ENCODE measurements around the gene KIF26B. TPM values are rescaled to one million over a fixed set of nuclear protein-coding genes. Genes with fewer than 3 reads are reported as not detected.
"Not testable (repeated sequence)": the region's sequence is repeated elsewhere in the genome, so short reads cannot be mapped to it uniquely, and the experiment has no call there.

Gene KIF26B
- total RNA-seq, 2 donors from 2014 or later = 0.30 to 0.35 TPM

GRCh38 chr1:245692318-245692717 is 537.5 kb downstream of the KIF26B start:
- no peak for DNase-seq
- no peaks in the 10 kb centered on the region for H3K36me3 ChIP-seq
- TF ChIP-seq, protein P1, sequence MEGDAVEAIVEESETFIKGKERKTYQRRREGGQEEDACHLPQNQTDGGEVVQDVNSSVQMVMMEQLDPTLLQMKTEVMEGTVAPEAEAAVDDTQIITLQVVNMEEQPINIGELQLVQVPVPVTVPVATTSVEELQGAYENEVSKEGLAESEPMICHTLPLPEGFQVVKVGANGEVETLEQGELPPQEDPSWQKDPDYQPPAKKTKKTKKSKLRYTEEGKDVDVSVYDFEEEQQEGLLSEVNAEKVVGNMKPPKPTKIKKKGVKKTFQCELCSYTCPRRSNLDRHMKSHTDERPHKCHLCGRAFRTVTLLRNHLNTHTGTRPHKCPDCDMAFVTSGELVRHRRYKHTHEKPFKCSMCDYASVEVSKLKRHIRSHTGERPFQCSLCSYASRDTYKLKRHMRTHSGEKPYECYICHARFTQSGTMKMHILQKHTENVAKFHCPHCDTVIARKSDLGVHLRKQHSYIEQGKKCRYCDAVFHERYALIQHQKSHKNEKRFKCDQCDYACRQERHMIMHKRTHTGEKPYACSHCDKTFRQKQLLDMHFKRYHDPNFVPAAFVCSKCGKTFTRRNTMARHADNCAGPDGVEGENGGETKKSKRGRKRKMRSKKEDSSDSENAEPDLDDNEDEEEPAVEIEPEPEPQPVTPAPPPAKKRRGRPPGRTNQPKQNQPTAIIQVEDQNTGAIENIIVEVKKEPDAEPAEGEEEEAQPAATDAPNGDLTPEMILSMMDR (IDR thresholded peaks at IDR 0.05) = no peak
- H3K27me3 ChIP-seq = no peaks in the 10 kb centered on the region
- H3K4me3 ChIP-seq = no peak overlapping the region
- no peak overlapping the region for H3K27ac ChIP-seq
- H3K9me3 ChIP-seq = no peaks in the 10 kb centered on the region
- H3K9ac ChIP-seq (ENCODE audit: low read depth in 2 of 2, low read length in 2 of 2) = no peak overlapping the region
- H3K4me1 ChIP-seq = no peaks in the 10 kb centered on the region
- intact Hi-C loops (cut with DNase I) = no loop called here

DNA sequence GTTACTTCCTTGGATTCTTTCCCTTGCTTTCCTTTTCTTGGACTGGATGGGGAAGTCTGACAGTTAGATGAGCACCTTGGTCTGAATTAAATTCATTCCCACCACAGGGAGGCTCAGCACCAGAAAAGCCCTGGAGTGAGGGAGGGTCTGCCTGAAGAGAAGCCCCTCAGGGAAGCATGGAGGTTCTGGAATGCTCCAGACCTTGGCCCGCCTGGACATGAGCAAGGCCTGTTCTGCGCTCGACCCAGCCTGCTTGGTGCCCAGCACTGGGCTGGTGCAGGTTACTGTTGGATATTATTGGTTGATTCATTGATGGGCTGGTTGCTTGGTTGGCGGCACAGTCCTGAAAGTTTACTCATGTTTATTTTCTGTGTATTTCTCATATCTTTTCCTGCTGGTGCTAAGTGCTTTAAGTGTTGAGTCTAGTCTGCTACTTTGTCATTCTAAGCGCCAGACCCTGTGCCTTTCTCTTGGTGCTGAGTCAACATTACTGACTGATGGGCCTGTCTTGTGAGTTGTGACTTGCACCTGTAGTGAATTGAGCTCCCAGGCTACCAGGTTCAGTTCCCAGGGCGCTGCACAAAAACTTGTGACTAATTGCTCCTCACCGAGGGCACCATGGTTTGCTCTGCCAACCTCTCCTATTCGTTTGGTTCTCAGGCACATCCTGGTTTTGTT is 538.5 kb downstream of the KIF26B start:
- Histone ChIP-seq H3K27ac (no peak overlapping the region), H3K4me3 (no peak overlapping the region), H3K36me3 (no peaks in the 10 kb centered on the region), H3K9ac (ENCODE audit: low read depth in 2 of 2, low read length in 2 of 2) (no peak overlapping the region), H3K9me3 (no peaks in the 10 kb centered on the region), H3K4me1 (no peaks in the 10 kb centered on the region), H3K27me3 (no peaks in the 10 kb centered on the region)
- no peak for DNase-seq
- TF ChIP-seq, protein P1 (IDR thresholded peaks at IDR 0.05) = no peak
- intact Hi-C loops (cut with DNase I) = no loop called here

DNA sequence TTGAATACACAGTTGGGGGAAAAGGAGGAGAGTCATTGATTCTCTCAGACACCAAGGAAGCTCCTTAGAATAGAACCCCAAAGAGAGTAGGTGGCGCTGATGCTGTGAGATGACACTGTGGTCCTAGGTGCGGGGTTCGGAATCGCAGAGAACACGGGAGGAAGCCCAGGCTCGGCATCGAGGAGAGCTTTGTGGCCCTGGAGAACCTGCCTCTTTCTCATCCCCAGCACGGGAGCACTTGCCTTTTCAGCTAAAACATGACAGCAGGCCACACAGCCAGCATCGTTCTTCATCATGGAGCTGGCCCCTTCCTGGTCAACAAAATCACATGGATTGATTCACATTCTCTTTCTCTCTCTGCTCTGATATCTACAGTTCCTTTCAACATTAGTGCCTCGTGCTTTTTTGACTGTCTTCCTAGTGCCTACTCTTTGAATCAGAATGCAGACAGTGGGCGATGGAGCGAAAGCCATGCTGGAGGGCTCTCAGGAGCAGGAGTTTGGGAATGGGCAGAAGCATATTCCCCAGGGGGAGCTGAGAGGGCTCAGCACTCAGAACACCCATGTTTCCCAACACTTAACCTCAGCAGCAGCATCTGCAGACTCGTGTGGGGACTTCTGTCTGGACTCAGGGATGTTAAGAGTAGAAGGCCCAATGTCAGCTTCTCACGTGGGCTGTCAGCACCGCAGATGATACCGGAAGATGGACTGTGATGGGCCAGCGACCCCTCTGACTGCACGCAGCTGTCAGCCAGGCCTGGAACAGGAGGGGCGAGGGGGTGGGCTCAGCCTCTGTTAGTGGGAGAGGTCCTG is 539.4 kb downstream of the KIF26B start:
- Histone ChIP-seq H3K4me1 (no peaks in the 10 kb centered on the region), H3K27ac (no peak overlapping the region), H3K4me3 (no peak overlapping the region), H3K36me3 (no peaks in the 10 kb centered on the region), H3K9ac (ENCODE audit: low read depth in 2 of 2, low read length in 2 of 2) (no peak overlapping the region), H3K9me3 (no peaks in the 10 kb centered on the region), H3K27me3 (no peaks in the 10 kb centered on the region)
- TF ChIP-seq, protein P1 (IDR thresholded peaks at IDR 0.05) = no peak
- intact Hi-C loops (cut with DNase I) = no loop called here
- no peak for DNase-seq

DNA sequence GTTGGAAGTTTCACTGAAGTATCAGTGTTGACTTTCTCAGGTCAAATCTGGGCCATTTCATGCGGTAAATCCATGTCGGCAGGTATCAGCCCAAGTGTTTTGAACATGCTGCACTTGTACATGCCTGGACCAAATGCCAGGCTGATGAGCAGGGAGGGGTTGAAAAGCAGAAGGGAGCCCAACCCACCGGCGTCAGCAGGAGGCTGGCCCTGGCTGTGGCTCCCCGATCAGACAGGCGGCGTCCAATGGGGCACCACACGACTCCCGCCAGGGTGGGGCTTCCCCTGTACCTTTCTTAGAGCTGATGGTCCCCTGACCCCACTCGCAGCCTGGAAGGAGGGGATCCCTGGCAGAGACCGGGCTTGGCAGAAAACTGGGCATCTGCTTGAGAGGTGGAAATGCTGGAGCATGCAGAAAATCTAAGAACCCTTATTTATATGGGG is 540.0 kb downstream of the KIF26B start:
- TF ChIP-seq, protein P1 (IDR thresholded peaks at IDR 0.05) = no peak
- H3K4me1 ChIP-seq = no peaks in the 10 kb centered on the region
- no peak overlapping the region for H3K4me3 ChIP-seq
- no peaks in the 10 kb centered on the region for H3K27me3 ChIP-seq
- no peak for DNase-seq
- no peaks in the 10 kb centered on the region for H3K36me3 ChIP-seq
- intact Hi-C loops (cut with DNase I) = no loop called here
- no peak overlapping the region for H3K27ac ChIP-seq
- no peak overlapping the region for H3K9ac ChIP-seq (ENCODE audit: low read depth in 2 of 2, low read length in 2 of 2)
- H3K9me3 ChIP-seq = no peaks in the 10 kb centered on the region

DNA sequence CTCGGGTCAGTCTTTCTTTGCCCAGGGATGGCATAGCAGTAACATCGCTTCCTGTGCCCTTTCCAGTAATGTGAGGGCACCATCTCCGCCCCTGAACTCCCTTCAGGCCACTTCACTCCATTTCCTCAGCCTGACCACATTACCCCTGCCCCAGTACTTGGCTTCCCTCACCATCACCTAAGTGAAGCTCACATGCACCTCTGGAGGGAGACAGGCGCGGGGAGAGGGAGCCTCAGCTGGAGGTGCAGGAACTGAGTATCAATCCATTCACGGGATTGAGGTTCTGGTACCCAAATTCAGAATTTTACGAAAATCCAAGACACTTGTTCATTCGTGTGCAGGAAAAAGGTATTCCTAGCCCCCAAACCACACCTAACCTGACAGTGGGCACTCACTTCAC is 540.4 kb downstream of the KIF26B start:
- no peaks in the 10 kb centered on the region for H3K4me1 ChIP-seq

DNA sequence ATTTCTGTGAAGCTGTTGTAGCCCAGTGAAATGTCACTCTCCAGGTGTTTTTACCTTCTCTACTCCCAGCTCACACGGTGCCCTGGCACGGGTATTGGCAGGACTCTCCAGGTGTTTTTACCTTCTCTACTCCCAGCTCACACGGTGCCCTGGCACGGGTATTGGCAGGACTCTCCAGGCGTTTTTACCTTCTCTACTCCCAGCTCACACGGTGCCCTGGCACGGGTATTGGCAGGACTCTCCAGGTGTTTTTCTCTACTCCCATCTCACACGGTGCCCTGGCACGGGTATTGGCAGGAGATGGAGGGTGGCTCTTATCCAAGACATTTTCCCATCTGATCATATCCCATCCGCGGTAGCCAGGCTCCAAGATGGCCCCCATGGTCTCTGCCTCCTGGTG is 540.9 kb downstream of the KIF26B start:
- H3K4me1 ChIP-seq; H3K9ac ChIP-seq (ENCODE audit: low read depth in 2 of 2, low read length in 2 of 2); intact Hi-C loops (cut with DNase I); H3K36me3 ChIP-seq; H3K9me3 ChIP-seq; H3K27me3 ChIP-seq; DNase-seq; H3K4me3 ChIP-seq; H3K27ac ChIP-seq: not testable (repeated sequence)

More for the DNA sequence above, 540.4 kb downstream of the KIF26B start:
- H3K27ac ChIP-seq = no peak overlapping the region
- no peak overlapping the region for H3K9ac ChIP-seq (ENCODE audit: low read depth in 2 of 2, low read length in 2 of 2)
- DNase-seq = no peak
- H3K9me3 ChIP-seq = no peaks in the 10 kb centered on the region
- no peak overlapping the region for H3K4me3 ChIP-seq
- H3K36me3 ChIP-seq = no peaks in the 10 kb centered on the region
- TF ChIP-seq, protein P1 (IDR thresholded peaks at IDR 0.05) = no peak
- intact Hi-C loops (cut with DNase I) = no loop called here
- H3K27me3 ChIP-seq = no peaks in the 10 kb centered on the region
